AG04449 (cell line): Measurements from ENCODE around the gene GID4.

ENCODE experiments used
- CTCF ChIA-PET: fragments of 350-600 bp; formaldehyde crosslinking; extraction: SDS; loops from one replicate; lab custom pipeline; 2021; ENCODE audit warnings: antibody characterized with exemption; lab: Yijun Ruan, JAX
- POLR2A ChIA-PET: fragments of 400-600, 350-600 bp; formaldehyde crosslinking; extraction: SDS; loops from one replicate; lab custom pipeline; 2020; ENCODE audit warnings: antibody characterized with exemption, inconsistent platforms; lab: Yijun Ruan, JAX
- DNase-seq: peaks from one replicate; pipeline ENCODE4 v3.0.0-alpha.2; 2010; ENCODE audit warnings: low read depth, low spot score
- H3K4me3 ChIP-seq: 2 replicates; pipeline ENCODE4 v1.5.1; 2011; ENCODE audit warnings: low read depth, mild to moderate bottlenecking, control low read depth, low read length
- TF ChIP-seq, protein P1 (sequence below): IDR thresholded peaks from one replicate; pipeline ENCODE4 v1.5.1; 2011; ENCODE audit warnings: mild to moderate bottlenecking, moderate library complexity, low read length, control low read depth, inconsistent platforms; ENCODE audit not compliant: insufficient read depth; ENCODE audit errors: missing control alignments

Gene GID4

DNA sequence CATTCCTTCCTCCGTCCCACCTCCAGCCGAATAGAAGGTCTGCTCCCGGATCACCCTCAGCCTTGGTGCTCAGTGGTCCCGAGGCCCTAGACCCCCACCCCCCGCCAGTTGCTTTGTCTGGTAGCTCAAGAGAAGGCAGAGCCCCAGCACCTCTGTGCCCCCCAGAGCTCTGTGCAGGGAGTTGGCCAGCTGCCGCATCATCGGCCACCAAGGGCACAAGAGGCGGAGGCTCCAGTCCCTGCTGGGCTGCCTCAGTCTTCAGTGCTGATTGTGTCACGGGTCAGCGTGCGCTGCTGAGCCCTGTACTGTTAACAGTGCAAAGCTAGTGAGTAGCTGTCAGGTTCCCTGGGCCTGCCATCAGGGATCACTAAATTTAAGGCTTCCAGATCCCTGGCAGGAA is 26.3 kb downstream of the GID4 start:
- ChIA-PET POLR2A (no interaction called here), CTCF (no interaction called here)
- DNase-seq = no peak
- no peak overlapping the region for H3K4me3 ChIP-seq
- TF ChIP-seq, protein P1, sequence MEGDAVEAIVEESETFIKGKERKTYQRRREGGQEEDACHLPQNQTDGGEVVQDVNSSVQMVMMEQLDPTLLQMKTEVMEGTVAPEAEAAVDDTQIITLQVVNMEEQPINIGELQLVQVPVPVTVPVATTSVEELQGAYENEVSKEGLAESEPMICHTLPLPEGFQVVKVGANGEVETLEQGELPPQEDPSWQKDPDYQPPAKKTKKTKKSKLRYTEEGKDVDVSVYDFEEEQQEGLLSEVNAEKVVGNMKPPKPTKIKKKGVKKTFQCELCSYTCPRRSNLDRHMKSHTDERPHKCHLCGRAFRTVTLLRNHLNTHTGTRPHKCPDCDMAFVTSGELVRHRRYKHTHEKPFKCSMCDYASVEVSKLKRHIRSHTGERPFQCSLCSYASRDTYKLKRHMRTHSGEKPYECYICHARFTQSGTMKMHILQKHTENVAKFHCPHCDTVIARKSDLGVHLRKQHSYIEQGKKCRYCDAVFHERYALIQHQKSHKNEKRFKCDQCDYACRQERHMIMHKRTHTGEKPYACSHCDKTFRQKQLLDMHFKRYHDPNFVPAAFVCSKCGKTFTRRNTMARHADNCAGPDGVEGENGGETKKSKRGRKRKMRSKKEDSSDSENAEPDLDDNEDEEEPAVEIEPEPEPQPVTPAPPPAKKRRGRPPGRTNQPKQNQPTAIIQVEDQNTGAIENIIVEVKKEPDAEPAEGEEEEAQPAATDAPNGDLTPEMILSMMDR = no peak

DNA sequence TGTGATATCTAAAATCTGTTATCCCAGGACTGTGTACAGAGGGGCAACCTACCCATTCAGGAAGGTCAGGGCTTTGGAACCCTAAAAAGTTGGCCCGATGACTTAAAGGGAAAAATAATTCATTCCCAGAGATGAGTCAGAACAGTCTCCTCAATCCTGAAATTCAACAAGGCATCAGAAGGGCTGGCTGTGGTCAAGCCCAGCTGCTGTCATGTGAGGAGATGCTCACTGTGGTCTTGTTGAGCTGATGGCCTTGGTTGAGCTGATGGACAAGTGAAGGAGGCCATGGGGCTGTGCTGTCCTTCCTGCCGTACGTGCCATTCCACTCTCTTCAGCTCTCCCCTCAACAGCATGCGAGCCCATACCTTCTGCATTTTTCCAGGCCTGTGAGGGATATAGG is 27.7 kb downstream of the GID4 start:
- ChIA-PET CTCF (no interaction called here), POLR2A (no interaction called here)
- H3K4me3 ChIP-seq = no peak overlapping the region
- no peak for DNase-seq
- TF ChIP-seq, protein P1 = no peak

DNA sequence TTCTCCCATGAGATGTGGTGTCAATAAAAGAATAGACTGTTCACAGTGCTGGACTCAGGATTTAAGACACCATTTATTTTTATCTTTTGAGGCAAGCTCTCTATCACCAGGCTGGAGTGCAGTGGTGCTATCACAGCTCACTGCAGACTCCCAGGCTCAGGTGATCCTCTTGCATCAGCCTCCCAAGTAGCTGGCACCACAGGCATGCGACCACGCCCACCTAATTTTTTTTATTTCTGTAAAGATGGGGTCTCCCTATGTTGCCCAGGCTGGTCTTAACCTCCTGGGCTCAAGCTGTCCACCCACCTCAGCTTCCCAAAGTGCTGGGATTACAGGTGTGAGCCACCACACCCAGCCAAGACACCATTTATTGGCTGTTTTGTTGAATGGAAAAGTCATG is 29.9 kb downstream of the GID4 start:
- TF ChIP-seq, protein P1 = no peak
- H3K4me3 ChIP-seq = no peak overlapping the region
- POLR2A ChIA-PET = no interaction called here
- CTCF ChIA-PET = interaction anchor here (1.5 kb wide), 1 partner anchor 11 kb away, joined by 3 read pairs; no protein-coding TSS in a partner anchor
- DNase-seq = no peak

DNA sequence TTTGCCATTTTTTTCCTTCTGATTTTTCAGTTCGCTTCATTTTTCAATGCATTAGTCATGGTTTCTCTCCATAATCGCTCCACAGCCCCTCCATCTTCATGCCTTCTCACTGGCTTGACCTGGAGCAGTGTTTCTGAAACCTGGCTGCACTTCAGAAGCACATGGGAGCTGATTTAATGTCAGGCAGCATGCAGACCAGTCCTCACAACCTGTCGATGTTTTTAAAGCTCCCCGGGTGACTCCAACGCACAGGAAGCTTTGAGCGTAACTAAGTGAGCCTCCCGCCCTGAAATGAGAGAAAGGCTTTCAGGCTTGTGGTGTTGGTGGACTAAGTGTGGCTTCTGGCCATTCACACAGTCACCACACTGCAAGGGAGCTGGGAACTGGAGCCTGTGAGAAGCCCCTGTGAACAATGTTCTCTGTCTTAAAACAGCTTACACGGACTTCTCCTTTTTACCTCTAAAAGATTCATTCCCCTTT is 31.7 kb downstream of the GID4 start:
- DNase-seq = no peak
- TF ChIP-seq, protein P1 = no peak
- ChIA-PET POLR2A (interaction anchor here (0.5 kb wide), 1 partner anchor 16 kb away, joined by 3 read pairs; no protein-coding TSS in a partner anchor), CTCF (interaction anchor here (0.9 to 1.1 kb wide), 2 partner anchors 9 to 71 kb away, joined by 3 to 5 read pairs; no protein-coding TSS in a partner anchor)
- peak overlapping the region; percentile 38; the same call in 1 of the 2 replicates for H3K4me3 ChIP-seq

DNA sequence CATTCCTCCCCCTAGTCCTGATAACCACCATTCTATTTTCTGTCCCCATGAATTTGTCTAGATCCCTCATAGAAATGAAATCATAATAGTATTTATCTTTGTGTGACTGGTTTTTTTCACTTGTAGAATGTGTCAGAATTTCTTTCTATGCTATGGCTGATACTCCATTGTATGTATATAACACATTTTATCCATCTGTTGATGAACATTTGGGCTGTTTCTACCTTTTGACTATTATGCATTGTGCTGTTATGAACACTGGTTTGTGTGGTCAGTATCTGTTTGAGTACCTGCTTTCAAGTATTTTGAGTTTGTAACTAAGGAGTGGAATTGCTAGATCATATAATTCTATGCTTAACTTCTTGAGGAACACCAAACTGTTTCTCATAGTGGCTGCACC is 32.5 kb downstream of the GID4 start:
- TF ChIP-seq, protein P1 = no peak
- no peak for DNase-seq
- ChIA-PET CTCF (no interaction called here), POLR2A (no interaction called here)
- no peak overlapping the region for H3K4me3 ChIP-seq

DNA sequence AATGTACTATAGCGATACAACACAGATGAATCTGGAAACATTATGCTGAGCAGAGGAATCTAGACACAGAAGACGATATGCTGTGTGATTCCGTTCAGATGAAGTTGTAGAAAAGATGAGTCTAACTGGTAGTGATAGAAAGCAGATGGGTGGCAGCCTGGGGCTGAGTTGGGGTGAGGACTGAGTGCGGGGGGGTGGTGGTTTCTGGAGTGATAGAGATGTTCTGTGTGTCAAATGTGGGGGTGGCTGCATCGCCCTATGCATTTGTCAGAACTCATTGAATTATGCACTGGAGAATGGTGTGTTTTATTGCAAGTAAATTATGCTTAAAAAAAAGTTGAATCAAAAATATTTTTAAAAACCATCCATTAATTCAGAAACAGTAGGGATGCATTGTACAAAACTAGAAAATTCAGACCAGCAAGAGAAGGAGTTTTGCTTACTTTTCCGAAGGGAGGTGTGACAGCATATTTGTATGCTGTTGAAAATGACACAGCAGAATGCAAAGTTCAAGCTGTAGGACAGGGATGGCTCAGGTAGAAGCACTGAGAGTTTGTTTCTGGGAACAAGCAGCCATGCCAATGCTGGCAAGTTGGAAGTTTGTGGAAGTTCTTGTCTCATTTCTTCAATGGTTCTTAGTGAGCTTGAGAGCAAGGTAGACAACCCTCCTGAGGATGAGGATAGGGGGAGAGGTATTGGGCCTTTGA is 35.5 kb downstream of the GID4 start:
- POLR2A ChIA-PET = interaction anchor here (0.7 kb wide), 1 partner anchor 103 kb away, joined by 4 read pairs; the partner anchor contains the start of gene TOM1L2
- TF ChIP-seq, protein P1 = no peak
- H3K4me3 ChIP-seq = no peak overlapping the region
- CTCF ChIA-PET = interaction anchor here (1.0 kb wide), 1 partner anchor 9 kb away, joined by 3 read pairs; no protein-coding TSS in a partner anchor
- DNase-seq = no peak
